Measurements from ENCODE around the gene GPC3.

- no peak for TF ChIP-seq CTCF (IDR thresholded peaks at IDR 0.05)
- no peak for TF ChIP-seq ZFX (IDR thresholded peaks at IDR 0.05; ENCODE audit: borderline replicate concordance)
Observed at GRCh38 chrX:134024686-134025377, 39.4 kb upstream of the GPC3 start.
